ENCODE data around the gene ANKS1A.

DNA sequence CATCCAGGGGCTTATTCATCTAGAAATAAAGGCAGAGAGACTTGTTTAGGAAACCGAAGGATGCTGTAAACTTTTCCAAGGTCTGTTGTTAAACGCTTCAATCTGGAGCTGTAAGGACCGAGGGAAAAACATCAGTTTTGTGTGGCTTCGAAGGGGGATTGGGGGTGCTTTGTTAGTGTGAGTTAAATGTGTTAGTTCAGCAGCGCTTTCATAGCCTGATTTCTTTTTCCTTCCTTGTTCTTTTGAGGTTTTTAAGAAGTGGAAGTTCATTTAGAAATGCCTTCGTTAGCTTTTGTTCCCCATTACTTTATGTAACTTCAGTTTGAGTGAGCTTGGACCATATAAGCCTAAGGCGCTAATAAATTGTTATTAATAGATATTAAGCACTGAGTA is 1.5 kb downstream of the ANKS1A start:
- TF ChIP-seq, protein P1, sequence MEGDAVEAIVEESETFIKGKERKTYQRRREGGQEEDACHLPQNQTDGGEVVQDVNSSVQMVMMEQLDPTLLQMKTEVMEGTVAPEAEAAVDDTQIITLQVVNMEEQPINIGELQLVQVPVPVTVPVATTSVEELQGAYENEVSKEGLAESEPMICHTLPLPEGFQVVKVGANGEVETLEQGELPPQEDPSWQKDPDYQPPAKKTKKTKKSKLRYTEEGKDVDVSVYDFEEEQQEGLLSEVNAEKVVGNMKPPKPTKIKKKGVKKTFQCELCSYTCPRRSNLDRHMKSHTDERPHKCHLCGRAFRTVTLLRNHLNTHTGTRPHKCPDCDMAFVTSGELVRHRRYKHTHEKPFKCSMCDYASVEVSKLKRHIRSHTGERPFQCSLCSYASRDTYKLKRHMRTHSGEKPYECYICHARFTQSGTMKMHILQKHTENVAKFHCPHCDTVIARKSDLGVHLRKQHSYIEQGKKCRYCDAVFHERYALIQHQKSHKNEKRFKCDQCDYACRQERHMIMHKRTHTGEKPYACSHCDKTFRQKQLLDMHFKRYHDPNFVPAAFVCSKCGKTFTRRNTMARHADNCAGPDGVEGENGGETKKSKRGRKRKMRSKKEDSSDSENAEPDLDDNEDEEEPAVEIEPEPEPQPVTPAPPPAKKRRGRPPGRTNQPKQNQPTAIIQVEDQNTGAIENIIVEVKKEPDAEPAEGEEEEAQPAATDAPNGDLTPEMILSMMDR (IDR thresholded peaks at IDR 0.05; ENCODE audit: low read depth, low read length, poor library complexity, severe bottlenecking) = no peak
- TF ChIP-seq EZH2phosphoT487 (IDR thresholded peaks at IDR 0.05; ENCODE audit: borderline replicate concordance, low read length) = no peak
